Upper lobe of right lung (tissue), 1 donor: Measurements from ENCODE around the gene CEP131. TPM values are rescaled to one million over a fixed set of nuclear protein-coding genes. Genes with fewer than 3 reads are reported as not detected.

ENCODE experiments used
- ATAC-seq: fragments of 200-7000 bp; cut with Tn5 transposase; one replicate; pipeline ENCODE4 v1.9.1; 2020; ENCODE audit warnings: mild to moderate bottlenecking, moderate library complexity
- DNase-seq: peaks from one replicate; pipeline ENCODE4 v3.0.0-alpha.2; 2020
- H3K27ac ChIP-seq: fragments of 200-600 bp; one replicate; pipeline ENCODE4 v1.8.0; 2022
- H3K27me3 ChIP-seq: fragments of 200-600 bp; one replicate; pipeline ENCODE4 v1.8.0; 2022; ENCODE audit warnings: mild to moderate bottlenecking
- H3K36me3 ChIP-seq: fragments of 200-600 bp; one replicate; pipeline ENCODE4 v1.8.0; 2022
- H3K4me1 ChIP-seq: fragments of 200-600 bp; one replicate; pipeline ENCODE4 v1.8.0; 2022
- H3K4me3 ChIP-seq: fragments of 200-600 bp; one replicate; pipeline ENCODE4 v1.8.0; 2022; ENCODE audit warnings: mild to moderate bottlenecking
- H3K9me3 ChIP-seq: fragments of 200-600 bp; one replicate; pipeline ENCODE4 v1.8.0; 2022
- intact Hi-C: fragments of 100-400 bp; cut with DNase I; formaldehyde crosslinking; loops from one replicate; pipeline ENCODE4 v1.11.0; 2022
- total RNA-seq: library from RNA; stranded (reverse); fragmentation: NEBNext Ultra II Directional; extraction: Animal tissue kit (Norgen Biotek cat#: 25700); gene quantifications from one replicate; pipeline ENCODE4 v1.2.1, GENCODE V29; 2021
- TF ChIP-seq, protein P1 (sequence below): fragments of 200-600 bp; IDR thresholded peaks from one replicate; pipeline ENCODE4 v1.8.0; 2022; ENCODE audit warnings: antibody characterized with exemption
- donor health status: DM: no; HTN: yes; CAD: no; lungs with severe emphysema.

The CEP131 gene
- total RNA-seq, 1 donor from 2014 or later, result 7.5 TPM

DNA sequence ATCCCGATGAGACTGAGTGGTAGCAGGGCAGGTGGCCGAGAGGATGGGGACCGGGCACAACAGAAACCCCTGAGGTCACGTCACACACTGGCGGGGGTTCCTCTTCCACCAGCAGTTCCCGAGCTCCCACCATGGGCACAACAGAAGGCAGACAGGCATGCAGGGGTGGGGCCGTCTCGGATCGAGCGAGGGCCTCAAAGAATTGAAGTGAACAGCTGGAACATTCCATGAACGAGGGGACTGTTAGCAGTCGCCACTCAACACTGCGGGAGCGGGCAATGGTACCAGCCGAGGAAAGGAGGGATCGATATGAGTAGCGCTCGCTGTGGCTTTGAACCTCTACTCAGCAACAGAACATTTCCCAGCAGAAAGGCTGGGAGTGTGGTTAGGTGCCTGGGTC lies 5.3 kb downstream of the CEP131 start:
- TF ChIP-seq, protein P1, sequence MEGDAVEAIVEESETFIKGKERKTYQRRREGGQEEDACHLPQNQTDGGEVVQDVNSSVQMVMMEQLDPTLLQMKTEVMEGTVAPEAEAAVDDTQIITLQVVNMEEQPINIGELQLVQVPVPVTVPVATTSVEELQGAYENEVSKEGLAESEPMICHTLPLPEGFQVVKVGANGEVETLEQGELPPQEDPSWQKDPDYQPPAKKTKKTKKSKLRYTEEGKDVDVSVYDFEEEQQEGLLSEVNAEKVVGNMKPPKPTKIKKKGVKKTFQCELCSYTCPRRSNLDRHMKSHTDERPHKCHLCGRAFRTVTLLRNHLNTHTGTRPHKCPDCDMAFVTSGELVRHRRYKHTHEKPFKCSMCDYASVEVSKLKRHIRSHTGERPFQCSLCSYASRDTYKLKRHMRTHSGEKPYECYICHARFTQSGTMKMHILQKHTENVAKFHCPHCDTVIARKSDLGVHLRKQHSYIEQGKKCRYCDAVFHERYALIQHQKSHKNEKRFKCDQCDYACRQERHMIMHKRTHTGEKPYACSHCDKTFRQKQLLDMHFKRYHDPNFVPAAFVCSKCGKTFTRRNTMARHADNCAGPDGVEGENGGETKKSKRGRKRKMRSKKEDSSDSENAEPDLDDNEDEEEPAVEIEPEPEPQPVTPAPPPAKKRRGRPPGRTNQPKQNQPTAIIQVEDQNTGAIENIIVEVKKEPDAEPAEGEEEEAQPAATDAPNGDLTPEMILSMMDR, result no peak
- H3K4me1 ChIP-seq, result peaks cover 9% of the 10 kb centered on the region
- H3K36me3 ChIP-seq, result no peaks in the 10 kb centered on the region
- H3K27ac ChIP-seq, result no peak overlapping the region
- DNase-seq (no peak), ATAC-seq (no peak)
- intact Hi-C loops, result no loop called here
- H3K27me3 ChIP-seq, result no peaks in the 10 kb centered on the region
- H3K9me3 ChIP-seq, result no peaks in the 10 kb centered on the region
- H3K4me3 ChIP-seq, result no peak overlapping the region

DNA sequence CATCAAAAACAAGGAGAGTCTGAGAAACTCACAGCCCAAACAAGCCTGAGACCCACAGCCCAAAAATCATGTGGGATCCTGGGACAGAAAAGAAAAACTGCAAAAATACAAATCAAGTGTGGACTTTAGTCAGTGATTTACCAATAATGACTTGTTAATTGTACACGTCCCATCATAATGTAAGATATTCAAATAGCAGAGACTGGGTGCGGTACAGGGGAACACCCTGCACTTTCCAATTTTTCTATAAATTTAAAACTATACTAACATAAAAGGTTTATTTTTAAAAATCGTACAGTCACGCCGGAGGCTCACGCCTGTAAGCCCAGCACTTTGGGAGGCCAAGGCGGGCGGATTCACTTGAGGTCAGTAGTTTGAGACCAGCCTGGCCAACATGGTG lies 8.8 kb downstream of the CEP131 start:
- H3K9me3 ChIP-seq, result no peaks in the 10 kb centered on the region
- TF ChIP-seq, protein P1, result no peak

DNA sequence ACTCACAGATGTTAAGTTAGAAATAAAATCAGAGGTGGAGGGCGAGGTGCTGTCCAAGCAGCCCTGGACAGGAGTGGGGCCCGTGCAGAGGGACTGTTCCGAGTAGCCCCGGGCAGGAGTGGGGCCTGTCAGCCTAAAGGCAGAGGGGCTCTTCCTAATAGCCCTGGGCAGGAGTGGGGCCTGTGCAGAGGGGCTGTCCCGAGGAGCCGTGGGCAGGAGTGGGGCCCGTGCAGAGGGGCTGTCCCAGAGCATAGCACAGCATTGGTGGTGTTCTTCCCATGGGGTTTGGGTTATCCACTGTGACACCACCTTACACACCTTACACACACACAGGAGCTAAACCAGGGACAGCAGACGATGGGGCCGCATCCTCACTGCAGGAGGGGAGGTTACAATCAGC lies 10.4 kb downstream of the CEP131 start:
- intact Hi-C loops, result no loop called here
- DNase-seq, result no peak
- Histone ChIP-seq H3K36me3 (no peaks in the 10 kb centered on the region), H3K4me3 (no peak overlapping the region), H3K4me1 (no peaks in the 10 kb centered on the region), H3K27ac (no peak overlapping the region), H3K27me3 (no peaks in the 10 kb centered on the region), H3K9me3 (no peaks in the 10 kb centered on the region)
- TF ChIP-seq, protein P1, result no peak
- ATAC-seq, result peak; percentile 15

More for the DNA sequence above, 8.8 kb downstream of the CEP131 start:
- DNase-seq, result no peak
- Histone ChIP-seq H3K27ac (no peak overlapping the region), H3K27me3 (no peaks in the 10 kb centered on the region), H3K4me3 (no peak overlapping the region), H3K36me3 (no peaks in the 10 kb centered on the region), H3K4me1 (no peaks in the 10 kb centered on the region)
- no peak for ATAC-seq
- intact Hi-C loops, result no loop called here

DNA sequence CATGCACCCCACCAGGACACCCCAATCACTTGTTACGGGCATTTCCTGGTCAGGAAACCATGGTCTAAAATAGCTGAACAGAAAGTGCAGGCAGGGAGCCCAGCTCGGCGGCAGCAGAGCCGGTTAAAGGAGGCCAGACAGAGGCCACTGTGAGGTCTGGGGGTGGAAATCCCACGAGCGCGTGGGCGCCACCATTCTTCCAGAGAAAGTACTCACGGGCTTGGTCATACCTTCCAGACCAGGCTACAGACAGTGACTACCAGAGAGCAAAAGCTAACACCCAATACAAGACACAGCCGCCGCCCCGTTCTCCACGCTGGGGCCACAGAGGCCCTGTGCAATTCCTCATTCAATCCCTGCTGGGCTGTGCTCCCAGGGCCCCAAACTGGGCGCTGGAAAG lies 11.9 kb downstream of the CEP131 start:
- H3K27ac ChIP-seq, result no peak overlapping the region
- H3K9me3 ChIP-seq, result no peaks in the 10 kb centered on the region
- H3K4me1 ChIP-seq, result no peaks in the 10 kb centered on the region
- TF ChIP-seq, protein P1, result no peak
- H3K4me3 ChIP-seq, result no peak overlapping the region
- no peak for ATAC-seq
- DNase-seq, result no peak
- intact Hi-C loops, result no loop called here
- H3K36me3 ChIP-seq, result no peaks in the 10 kb centered on the region
- no peaks in the 10 kb centered on the region for H3K27me3 ChIP-seq

DNA sequence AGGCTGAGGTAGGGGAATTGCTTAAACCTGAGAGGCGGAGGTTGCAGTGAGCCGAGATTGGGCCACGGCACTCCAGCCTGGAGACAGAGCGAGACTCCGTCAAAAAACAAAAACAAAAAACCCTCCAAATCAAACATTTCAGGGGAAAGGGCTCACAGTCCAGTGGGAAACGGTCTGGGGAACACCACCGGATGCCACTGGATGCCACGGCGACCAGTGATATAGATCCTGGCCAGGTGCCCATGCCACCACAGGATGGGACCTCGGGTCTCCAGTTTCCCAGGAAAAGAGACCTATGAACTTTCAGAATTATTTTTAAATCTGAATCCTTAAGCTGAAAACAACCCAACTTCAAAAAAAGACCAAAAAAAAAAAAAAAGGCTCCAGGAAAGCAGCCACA lies 12.3 kb downstream of the CEP131 start:
- no peaks in the 10 kb centered on the region for H3K4me1 ChIP-seq
- no peak for DNase-seq
- TF ChIP-seq, protein P1, result no peak
- H3K27ac ChIP-seq, result no peak overlapping the region
- intact Hi-C loops, result no loop called here
- no peaks in the 10 kb centered on the region for H3K27me3 ChIP-seq
- no peak overlapping the region for H3K4me3 ChIP-seq
- ATAC-seq, result no peak
- H3K36me3 ChIP-seq, result no peaks in the 10 kb centered on the region
- H3K9me3 ChIP-seq, result no peaks in the 10 kb centered on the region

DNA sequence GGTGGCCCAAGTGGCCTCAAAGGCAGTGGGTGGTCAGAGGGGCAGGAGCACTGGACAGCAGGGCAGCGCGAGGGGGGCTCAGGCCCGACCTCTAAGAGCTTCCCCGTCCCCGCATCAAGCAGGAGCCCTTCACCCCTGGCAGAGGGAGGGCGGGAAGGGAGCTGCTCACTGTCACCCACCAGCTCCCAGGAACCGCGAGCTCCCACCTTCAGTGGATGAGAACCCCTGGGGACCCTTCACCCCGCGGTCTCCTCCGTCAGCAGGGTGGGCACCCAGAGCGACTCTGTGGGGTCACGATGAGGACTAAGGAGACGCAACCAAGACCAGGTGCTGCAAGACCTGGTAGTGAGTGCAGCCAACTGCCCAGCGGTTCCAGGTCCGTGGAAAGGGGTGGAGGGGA lies 13.6 kb downstream of the CEP131 start:
- TF ChIP-seq, protein P1, result no peak
- Histone ChIP-seq H3K27ac (no peak overlapping the region), H3K9me3 (no peaks in the 10 kb centered on the region), H3K36me3 (no peaks in the 10 kb centered on the region), H3K4me3 (no peak overlapping the region), H3K4me1 (no peaks in the 10 kb centered on the region), H3K27me3 (no peaks in the 10 kb centered on the region)
- DNase-seq (no peak), ATAC-seq (no peak)
- intact Hi-C loops, result no loop called here
